Measurements from ENCODE around the gene C3. TPM values are rescaled to one million over a fixed set of nuclear protein-coding genes. Genes with fewer than 3 reads are reported as not detected.

Gene C3
- 1,000 to 10,000 TPM in 1 of 4 donors, 100 to 1,000 TPM in 3; 393 to 1,020 (median 677) TPM for total RNA-seq

DNA sequence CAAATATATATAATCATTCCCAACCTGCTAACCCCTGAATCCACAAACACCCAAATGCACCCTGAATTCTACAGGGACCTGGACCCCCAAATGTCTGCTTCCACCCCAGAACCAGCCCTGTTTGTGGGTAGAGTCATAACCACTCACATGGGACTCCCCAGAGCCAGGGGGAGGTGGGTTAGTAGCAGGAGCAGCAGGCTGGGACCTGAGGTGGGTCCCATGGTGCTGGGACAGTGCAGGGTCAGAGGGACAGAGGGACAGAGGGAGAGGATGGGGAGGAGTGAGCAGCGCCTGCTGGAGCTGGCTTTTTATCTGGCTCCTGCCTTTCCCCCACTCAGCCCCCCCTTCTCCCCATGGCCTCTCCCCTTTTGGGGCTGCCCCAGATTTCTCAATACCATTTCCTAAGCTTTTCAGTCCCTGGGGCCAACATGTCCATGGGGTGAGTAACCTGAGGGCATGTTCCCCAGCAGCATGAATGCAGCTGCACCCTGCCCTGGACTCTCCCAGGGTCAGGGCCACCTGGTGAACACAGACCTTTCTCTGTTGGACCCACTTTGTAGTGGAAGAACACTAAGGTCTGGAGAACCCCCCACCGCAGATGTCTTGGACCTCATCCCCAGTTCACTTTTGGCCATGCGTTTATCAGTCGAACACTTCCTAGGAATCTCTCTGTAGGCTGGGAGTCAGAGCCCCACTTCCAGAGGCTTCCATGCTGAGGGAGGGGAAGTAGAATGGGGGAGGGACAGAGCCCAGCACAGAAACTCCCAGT, at the start of gene C3:
C3 (minus strand) TSS at position 282 of the 769 bp plus-strand sequence; CDS start at position 221, 61 bp downstream.
- TF ChIP-seq EP300 (IDR thresholded peaks at IDR 0.05) (no peak), POLR2AphosphoS5 (IDR thresholded peaks at IDR 0.05) (peak in 1 of 2 donors; percentile 76)
- peak within 1 kb of the TSS; percentile 40 to 57 (median 44) for H3K4me3 ChIP-seq
- peak within 1 kb of the TSS; percentile 35 to 67 (median 42) for H3K27ac ChIP-seq (replicated peaks in 1 of 4)
- DNase-seq (ENCODE audit: extremely low spot score): peak; percentile 93
- peaks cover 0 to 6% (median 2%) of the 10 kb centered on the region in 4 donors for H3K36me3 ChIP-seq
- intact Hi-C loops (cut with DNase I): no loop called here
- 72% methylated on average over 4 of the region's 4 CpGs for WGBS
- H3K4me1 ChIP-seq: peaks cover 0 to 27% (median 12%) of the 10 kb centered on the region in 4 donors
- H3K9me3 ChIP-seq: no peaks in the 10 kb centered on the region
- peaks cover 0 to 40% (median 0%) of the 10 kb centered on the region in 4 donors for H3K27me3 ChIP-seq

DNA sequence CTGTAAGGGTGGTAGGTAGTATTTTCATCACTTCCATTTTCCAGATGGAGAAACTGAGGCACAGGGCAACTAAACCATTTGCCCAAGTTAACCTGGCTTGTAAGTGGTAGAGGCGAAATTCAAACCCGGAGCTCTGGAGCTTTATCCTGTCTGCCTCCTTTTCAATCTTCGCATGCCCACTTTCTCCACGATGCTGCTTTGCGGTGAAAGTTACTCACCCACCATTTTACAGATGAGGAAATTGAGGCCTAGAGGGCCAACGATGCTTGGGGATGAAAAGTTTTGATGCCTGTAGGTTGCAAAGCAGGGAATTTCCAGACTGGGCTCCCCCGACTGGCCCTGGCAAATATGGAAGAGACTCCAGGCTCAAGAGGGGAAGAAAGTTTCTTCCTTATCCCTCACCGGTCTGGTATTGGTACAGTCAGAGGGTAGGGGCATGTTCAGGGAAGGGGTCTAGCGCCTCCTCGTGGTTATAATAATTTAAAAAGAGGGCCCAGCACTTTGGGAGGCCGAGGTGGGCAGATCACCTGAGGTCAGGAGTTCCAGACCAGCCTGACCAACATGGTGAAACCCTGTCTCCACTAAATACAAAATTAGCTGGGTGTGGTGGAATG, 48.7 kb upstream of the C3 start:
- Histone ChIP-seq H3K9me3 (no peaks in the 10 kb centered on the region), H3K27ac (replicated peaks in 1 of 4) (no peak overlapping the region), H3K27me3 (peaks cover 0 to 78% (median 20%) of the 10 kb centered on the region in 4 donors), H3K4me1 (peaks cover 17 to 22% (median 21%) of the 10 kb centered on the region in 4 donors), H3K36me3 (no peaks in the 10 kb centered on the region), H3K4me3 (no peak overlapping the region)
- WGBS: 55% methylated on average over 10 of the region's 11 CpGs
- no peak for DNase-seq (ENCODE audit: extremely low spot score)
- intact Hi-C loops (cut with DNase I): no loop called here
- TF ChIP-seq POLR2AphosphoS5 (IDR thresholded peaks at IDR 0.05): no peak
- TF ChIP-seq POLR2A (IDR thresholded peaks at IDR 0.05; ENCODE audit: low read depth): no peak
- no peak for TF ChIP-seq EP300 (IDR thresholded peaks at IDR 0.05)
- peak; percentile 34 to 48 (median 37) for TF ChIP-seq CTCF (IDR thresholded peaks at IDR 0.05)

DNA sequence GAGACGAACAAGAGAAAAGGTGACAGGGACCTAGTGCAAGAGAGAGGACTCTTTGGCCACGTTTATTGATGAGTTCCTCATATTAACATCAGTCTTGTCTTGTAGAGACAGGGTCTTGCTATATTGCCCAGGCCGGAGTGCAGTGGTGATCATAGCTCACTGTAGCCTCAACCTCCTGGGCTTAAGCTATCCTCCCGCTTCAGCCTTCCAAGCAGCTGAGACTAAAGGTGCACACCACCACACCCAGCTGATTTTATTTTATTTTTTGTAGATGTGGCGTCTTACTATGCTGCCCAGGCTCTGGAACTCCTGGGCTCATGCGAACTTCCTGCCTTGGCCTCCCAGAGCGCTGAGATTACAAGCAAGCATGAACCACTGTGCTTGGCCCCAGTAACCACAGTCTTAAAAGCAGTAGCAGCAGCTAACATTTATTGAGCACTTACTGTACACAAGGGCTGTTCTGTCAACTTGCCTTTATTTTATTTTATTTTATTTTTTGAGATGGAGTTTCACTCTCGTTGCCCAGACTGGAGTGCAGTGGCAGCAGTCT, 47.9 kb upstream of the C3 start:
- no peak for TF ChIP-seq EP300 (IDR thresholded peaks at IDR 0.05)
- no peak for TF ChIP-seq POLR2AphosphoS5 (IDR thresholded peaks at IDR 0.05)
- no peak for TF ChIP-seq POLR2A (IDR thresholded peaks at IDR 0.05; ENCODE audit: low read depth)
- no peak for TF ChIP-seq CTCF (IDR thresholded peaks at IDR 0.05)
- Histone ChIP-seq H3K36me3 (no peaks in the 10 kb centered on the region), H3K9me3 (no peaks in the 10 kb centered on the region), H3K27ac (replicated peaks in 1 of 4) (peak overlapping the region in 1 of 4 donors; percentile 10), H3K4me3 (peak overlapping the region in 1 of 4 donors; percentile 55), H3K27me3 (peaks cover 0 to 84% (median 20%) of the 10 kb centered on the region in 4 donors), H3K4me1 (peaks cover 17 to 22% (median 21%) of the 10 kb centered on the region in 4 donors)
- 66% methylated on average over 8 of the region's 8 CpGs for WGBS
- no peak for DNase-seq (ENCODE audit: extremely low spot score)
- intact Hi-C loops (cut with DNase I): no loop called here

DNA sequence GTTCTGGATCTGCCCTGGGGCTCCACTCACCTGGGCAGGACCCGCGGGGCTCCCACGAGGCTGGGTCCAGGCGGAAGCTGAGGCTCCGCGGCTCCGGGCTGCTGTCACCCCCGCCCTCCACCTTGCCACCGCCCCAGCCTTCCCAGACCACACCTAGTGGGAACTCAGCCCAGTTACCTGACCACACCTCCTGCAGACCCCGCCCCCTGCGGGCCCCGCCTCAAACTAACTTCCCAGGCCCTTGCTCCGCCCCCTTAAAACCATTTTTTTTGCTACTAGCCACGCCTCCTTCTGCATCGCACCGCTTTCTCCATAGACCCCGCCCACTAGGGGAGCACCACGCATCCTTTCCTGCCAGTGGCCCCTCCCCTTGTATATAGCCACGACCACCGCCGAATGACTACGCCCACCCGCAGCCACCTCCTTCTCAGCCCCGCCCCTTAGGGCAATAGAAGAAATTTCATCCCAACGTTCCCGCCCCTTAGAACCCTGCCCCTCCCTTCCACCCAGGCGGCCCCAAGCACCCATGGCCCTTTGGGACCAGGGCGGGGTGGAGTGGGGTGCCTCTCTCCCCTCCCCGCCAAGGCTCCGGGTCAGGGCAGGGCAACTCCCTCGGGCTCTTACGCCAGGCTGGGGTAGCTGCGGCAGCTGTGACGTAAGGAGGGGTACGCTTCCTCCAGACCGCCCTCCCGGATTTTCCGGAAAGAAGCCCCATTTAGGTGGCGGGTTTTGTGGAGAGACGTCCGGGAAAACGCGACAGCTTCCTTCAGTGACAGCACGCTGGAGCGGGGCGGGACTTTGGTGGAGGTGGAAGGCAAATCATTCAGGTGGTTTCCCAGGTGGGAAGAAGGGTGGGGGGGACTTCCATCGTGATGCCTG, 47.1 kb upstream of the C3 start, which contains the start of gene SH2D3A:
SH2D3A (minus strand) TSS at position 79 of the 879 bp plus-strand sequence. CDS start 3,687 bp downstream, outside the sequence.
- Histone ChIP-seq H3K4me3 (peak within 1 kb of the TSS; percentile 21 to 55 (median 38)), H3K27me3 (peaks cover 0 to 81% (median 20%) of the 10 kb centered on the region in 4 donors), H3K27ac (replicated peaks in 1 of 4) (peak within 1 kb of the TSS in 2 of 4 donors; percentile 10 to 28), H3K4me1 (peaks cover 17 to 22% (median 21%) of the 10 kb centered on the region in 4 donors), H3K36me3 (no peaks in the 10 kb centered on the region), H3K9me3 (no peaks in the 10 kb centered on the region)
- intact Hi-C loops (cut with DNase I): no loop called here
- DNase-seq (ENCODE audit: extremely low spot score): no peak
- TF ChIP-seq CTCF (IDR thresholded peaks at IDR 0.05): no peak
- TF ChIP-seq EP300 (IDR thresholded peaks at IDR 0.05): no peak
- no peak for TF ChIP-seq POLR2A (IDR thresholded peaks at IDR 0.05; ENCODE audit: low read depth)
- no peak for TF ChIP-seq POLR2AphosphoS5 (IDR thresholded peaks at IDR 0.05)
- WGBS: 7% methylated on average over 41 of the region's 47 CpGs

Measured in esophagus muscularis mucosa (tissue), 4 donors.